SU-DHL-6 (cell line): ENCODE measurements around the gene RNF40.

ENCODE experiments used
- H2AFZ ChIP-seq: fragments of 200-600 bp; sonication (generic); 2 replicates; pipeline ENCODE4 v1.6.1; 2014; ENCODE audit warnings: low read depth, mild to moderate bottlenecking, moderate library complexity, mixed read lengths, antibody characterized with exemption, low read length; ENCODE audit not compliant: severe bottlenecking
- H3F3A ChIP-seq: fragments of 200-600 bp; shearing (Covaris generic); 2 replicates; pipeline ENCODE4 v1.6.0; 2016; ENCODE audit warnings: antibody characterized with exemption, mild to moderate bottlenecking; ENCODE audit not compliant: insufficient read depth
- H3K27ac ChIP-seq: fragments of 200-600 bp; sonication (generic); 2 replicates; pipeline ENCODE4 v1.5.1; 2016; ENCODE audit warnings: low read depth, mild to moderate bottlenecking, low read length, moderate library complexity, mixed read lengths
- H3K27me3 ChIP-seq: fragments of 200-600 bp; sonication (generic), shearing (Covaris generic); 2 replicates; pipeline ENCODE4 v1.6.0; 2014; ENCODE audit warnings: mild to moderate bottlenecking, low read length
- H3K36me3 ChIP-seq: fragments of 200-600 bp; sonication (generic); 2 replicates; pipeline ENCODE4 v1.6.1; 2014; ENCODE audit warnings: mild to moderate bottlenecking, low read length, mixed read lengths
- H3K4me2 ChIP-seq: fragments of 300-600, 200-600 bp; shearing (Covaris generic), sonication (generic); 2 replicates; pipeline ENCODE4 v1.6.0; 2014; ENCODE audit warnings: low read length, low read depth, mild to moderate bottlenecking; ENCODE audit not compliant: poor library complexity, severe bottlenecking
- H3K4me3 ChIP-seq: fragments of 200-600 bp; sonication (generic); 2 replicates; pipeline ENCODE4 v1.5.1; 2014; ENCODE audit warnings: antibody characterized with exemption, low read length, mild to moderate bottlenecking, mixed read lengths; ENCODE audit not compliant: insufficient read depth, poor library complexity, severe bottlenecking
- H3K79me2 ChIP-seq: fragments of 200-600 bp; sonication (generic); 2 replicates; pipeline ENCODE4 v1.6.1; 2014; ENCODE audit warnings: mild to moderate bottlenecking, low read length, moderate library complexity; ENCODE audit not compliant: insufficient read depth
- H3K9ac ChIP-seq: fragments of 200-600 bp; sonication (generic); 2 replicates; pipeline ENCODE4 v1.7.0; 2014; ENCODE audit warnings: mild to moderate bottlenecking, low read length
- H3K9me2 ChIP-seq: fragments of 200-600 bp; sonication (generic); replicated peaks from 2 replicates; pipeline ENCODE4 v1.6.1; 2014; ENCODE audit warnings: low read length; ENCODE audit not compliant: insufficient read depth
- H3K9me3 ChIP-seq: fragments of 200-600 bp; sonication (generic); 2 replicates; pipeline ENCODE4 v1.6.1; 2014; ENCODE audit warnings: low read length, mixed read lengths; ENCODE audit not compliant: insufficient read depth
- H4K20me1 ChIP-seq: fragments of 200-600 bp; sonication (generic); 2 replicates; pipeline ENCODE4 v1.6.1; 2014; ENCODE audit warnings: low read depth, mild to moderate bottlenecking, antibody characterized with exemption, low read length, moderate library complexity, mixed read lengths
- EZH2phosphoT487 ChIP-seq: fragments of 200-600 bp; sonication (generic), shearing (Covaris generic); conservative IDR thresholded peaks from 2 replicates; pipeline ENCODE4 v1.6.1; 2018; ENCODE audit warnings: mild to moderate bottlenecking, antibody characterized with exemption, low read length, moderate library complexity, mixed read lengths
- TF ChIP-seq, protein P1 (sequence below): fragments of 200-600 bp; sonication (generic); IDR thresholded peaks from one replicate; pipeline ENCODE4 v1.5.1; 2017; ENCODE audit warnings: antibody characterized with exemption, mild to moderate bottlenecking, low read length, moderate library complexity; ENCODE audit not compliant: insufficient read depth, poor library complexity, severe bottlenecking

The RNF40 gene

GRCh38 chr16:30720694-30721093, 41.4 kb upstream of the RNF40 start:
- no peak overlapping the region for H3K4me2 ChIP-seq
- H4K20me1 ChIP-seq, result no peaks in the 10 kb centered on the region
- H3F3A ChIP-seq, result no peaks in the 10 kb centered on the region
- H3K4me3 ChIP-seq, result no peak overlapping the region
- H3K36me3 ChIP-seq, result peaks cover 33% of the 10 kb centered on the region
- H3K9me2 ChIP-seq, result no peaks in the 10 kb centered on the region
- no peak overlapping the region for H3K9ac ChIP-seq
- no peak overlapping the region for H3K27ac ChIP-seq
- no peak for TF ChIP-seq EZH2phosphoT487
- TF ChIP-seq, protein P1, sequence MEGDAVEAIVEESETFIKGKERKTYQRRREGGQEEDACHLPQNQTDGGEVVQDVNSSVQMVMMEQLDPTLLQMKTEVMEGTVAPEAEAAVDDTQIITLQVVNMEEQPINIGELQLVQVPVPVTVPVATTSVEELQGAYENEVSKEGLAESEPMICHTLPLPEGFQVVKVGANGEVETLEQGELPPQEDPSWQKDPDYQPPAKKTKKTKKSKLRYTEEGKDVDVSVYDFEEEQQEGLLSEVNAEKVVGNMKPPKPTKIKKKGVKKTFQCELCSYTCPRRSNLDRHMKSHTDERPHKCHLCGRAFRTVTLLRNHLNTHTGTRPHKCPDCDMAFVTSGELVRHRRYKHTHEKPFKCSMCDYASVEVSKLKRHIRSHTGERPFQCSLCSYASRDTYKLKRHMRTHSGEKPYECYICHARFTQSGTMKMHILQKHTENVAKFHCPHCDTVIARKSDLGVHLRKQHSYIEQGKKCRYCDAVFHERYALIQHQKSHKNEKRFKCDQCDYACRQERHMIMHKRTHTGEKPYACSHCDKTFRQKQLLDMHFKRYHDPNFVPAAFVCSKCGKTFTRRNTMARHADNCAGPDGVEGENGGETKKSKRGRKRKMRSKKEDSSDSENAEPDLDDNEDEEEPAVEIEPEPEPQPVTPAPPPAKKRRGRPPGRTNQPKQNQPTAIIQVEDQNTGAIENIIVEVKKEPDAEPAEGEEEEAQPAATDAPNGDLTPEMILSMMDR, result no peak
- no peak overlapping the region for H2AFZ ChIP-seq
- H3K27me3 ChIP-seq, result no peaks in the 10 kb centered on the region
- peaks cover 19% of the 10 kb centered on the region; the same call in 1 of the 2 replicates for H3K79me2 ChIP-seq
- no peaks in the 10 kb centered on the region for H3K9me3 ChIP-seq

DNA sequence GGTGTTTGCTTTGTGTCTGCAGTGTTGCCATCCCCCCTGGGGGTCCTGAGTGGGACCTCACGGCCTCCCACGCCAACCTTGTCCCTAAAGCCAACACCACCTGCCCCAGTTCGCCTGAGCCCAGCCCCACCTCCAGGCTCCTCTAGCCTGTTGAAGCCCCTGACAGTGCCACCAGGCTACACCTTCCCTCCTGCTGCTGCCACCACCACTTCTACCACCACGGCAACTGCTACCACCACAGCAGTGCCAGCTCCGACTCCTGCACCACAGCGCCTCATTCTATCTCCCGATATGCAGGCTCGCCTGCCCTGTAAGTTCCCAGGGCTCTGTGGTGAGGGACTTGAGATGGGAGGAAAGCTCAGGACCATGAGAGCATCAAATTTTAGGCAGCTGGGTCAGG, 41.0 kb upstream of the RNF40 start:
- no peak overlapping the region for H3K27ac ChIP-seq
- H3K27me3 ChIP-seq, result no peaks in the 10 kb centered on the region
- no peak overlapping the region for H3K4me2 ChIP-seq
- H3K9me3 ChIP-seq, result no peaks in the 10 kb centered on the region
- H2AFZ ChIP-seq, result no peak overlapping the region
- peaks cover 33% of the 10 kb centered on the region for H3K36me3 ChIP-seq
- no peaks in the 10 kb centered on the region for H3F3A ChIP-seq
- H3K79me2 ChIP-seq, result peaks cover 19% of the 10 kb centered on the region
- H3K4me3 ChIP-seq, result no peak overlapping the region
- H3K9me2 ChIP-seq, result no peaks in the 10 kb centered on the region
- no peaks in the 10 kb centered on the region; the same call in 1 of the 2 replicates for H4K20me1 ChIP-seq
- TF ChIP-seq, protein P1, result no peak
- no peak for TF ChIP-seq EZH2phosphoT487
- no peak overlapping the region for H3K9ac ChIP-seq

DNA sequence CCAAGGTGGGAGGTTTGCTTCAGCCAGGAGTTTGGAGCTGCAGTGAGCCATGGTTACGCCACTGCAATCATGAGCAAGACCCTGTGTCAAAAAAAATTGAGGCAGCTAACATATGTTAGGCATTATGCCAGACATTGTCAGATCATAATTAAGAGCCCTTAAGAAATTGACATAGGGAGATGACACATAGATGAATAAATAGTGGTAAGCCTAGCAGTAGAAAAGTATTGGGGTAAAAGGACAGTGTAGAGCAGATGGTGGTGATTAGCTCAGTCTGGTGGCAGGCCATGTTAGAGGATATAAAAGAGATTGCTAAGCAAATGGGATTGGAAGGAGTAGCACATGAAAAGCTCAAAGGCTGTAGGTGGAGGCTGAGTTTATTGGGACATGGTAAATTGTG, 40.5 kb upstream of the RNF40 start:
- H4K20me1 ChIP-seq, result no peaks in the 10 kb centered on the region; the same call in 1 of the 2 replicates
- no peak overlapping the region for H3K9ac ChIP-seq
- no peak for TF ChIP-seq EZH2phosphoT487
- TF ChIP-seq, protein P1, result no peak
- H3K9me2 ChIP-seq, result no peaks in the 10 kb centered on the region
- peaks cover 29% of the 10 kb centered on the region for H3K36me3 ChIP-seq
- H3K4me2 ChIP-seq, result no peak overlapping the region
- H3K4me3 ChIP-seq, result no peak overlapping the region
- peaks cover 19% of the 10 kb centered on the region for H3K79me2 ChIP-seq
- no peaks in the 10 kb centered on the region for H3K9me3 ChIP-seq
- no peak overlapping the region for H2AFZ ChIP-seq
- no peaks in the 10 kb centered on the region for H3K27me3 ChIP-seq
- no peak overlapping the region for H3K27ac ChIP-seq
- H3F3A ChIP-seq, result no peaks in the 10 kb centered on the region
